Hematopoietic multipotent progenitor cell treated with erythropoietin and hydrocortisone succinate and interleukin-3 and kit ligand, for 17 days (in vitro differentiated cells): ENCODE results near the gene MIDN.

Source experiments
- DNase-seq: peaks from one replicate; pipeline ENCODE4 v3.0.0-alpha.2; 2015; ENCODE audit warnings: low spot score

Gene MIDN

GRCh38 chr19:1283207-1283916, 35.0 kb downstream of the MIDN start:
- no peak for DNase-seq

DNA sequence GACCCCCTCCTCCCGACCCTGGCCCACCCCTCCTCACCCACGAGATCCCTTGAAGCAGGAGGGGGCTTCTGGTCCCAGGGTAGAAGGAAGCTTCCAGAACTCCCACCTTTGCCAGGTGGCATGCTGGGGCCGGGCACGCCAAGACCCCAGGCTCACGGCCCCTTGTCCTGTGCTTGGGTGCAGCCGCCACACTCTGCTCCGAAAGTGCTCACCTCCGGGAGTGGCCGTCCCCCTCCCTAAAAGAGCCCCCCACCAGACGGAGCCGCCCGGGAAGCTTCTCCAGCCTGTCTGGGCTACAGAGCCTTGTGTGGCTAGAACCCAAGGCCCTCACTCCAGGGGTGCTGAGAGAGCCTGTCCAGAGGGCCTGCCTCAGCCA, 35.5 kb downstream of the MIDN start:
- no peak for DNase-seq

DNA sequence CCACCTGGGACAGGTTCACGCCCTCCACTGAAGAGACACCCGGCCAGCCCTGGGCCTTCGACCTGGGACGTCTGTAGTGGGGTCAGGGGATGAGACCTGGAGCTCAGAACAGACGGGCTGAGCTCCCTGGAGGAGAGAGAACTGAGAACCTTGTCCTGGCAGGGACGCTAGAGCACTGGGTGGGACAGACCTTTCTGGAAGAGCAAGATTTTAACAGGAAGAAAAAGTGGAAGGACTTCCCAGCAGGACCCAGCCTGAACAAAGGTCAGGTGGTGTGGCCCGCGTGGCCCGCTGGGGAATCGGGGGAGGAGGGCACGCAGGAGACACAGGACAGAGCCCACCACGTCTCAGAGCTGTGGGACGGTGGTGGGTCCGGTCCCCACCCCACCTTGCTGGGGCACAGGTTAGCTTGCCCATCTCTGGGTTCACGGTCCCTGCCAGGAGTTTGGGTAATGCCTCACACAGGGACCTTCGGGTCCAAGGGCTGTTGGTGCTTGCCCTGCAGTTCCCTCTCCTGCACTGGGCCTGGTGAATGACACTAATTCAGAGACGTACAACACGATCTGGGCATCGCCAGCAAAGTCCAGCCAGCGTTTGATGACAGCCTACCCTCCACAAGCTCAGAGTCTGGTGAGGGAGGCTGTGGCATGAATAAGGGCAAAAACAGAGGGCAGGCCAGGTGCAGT, 36.1 kb downstream of the MIDN start:
- DNase-seq: no peak

DNA sequence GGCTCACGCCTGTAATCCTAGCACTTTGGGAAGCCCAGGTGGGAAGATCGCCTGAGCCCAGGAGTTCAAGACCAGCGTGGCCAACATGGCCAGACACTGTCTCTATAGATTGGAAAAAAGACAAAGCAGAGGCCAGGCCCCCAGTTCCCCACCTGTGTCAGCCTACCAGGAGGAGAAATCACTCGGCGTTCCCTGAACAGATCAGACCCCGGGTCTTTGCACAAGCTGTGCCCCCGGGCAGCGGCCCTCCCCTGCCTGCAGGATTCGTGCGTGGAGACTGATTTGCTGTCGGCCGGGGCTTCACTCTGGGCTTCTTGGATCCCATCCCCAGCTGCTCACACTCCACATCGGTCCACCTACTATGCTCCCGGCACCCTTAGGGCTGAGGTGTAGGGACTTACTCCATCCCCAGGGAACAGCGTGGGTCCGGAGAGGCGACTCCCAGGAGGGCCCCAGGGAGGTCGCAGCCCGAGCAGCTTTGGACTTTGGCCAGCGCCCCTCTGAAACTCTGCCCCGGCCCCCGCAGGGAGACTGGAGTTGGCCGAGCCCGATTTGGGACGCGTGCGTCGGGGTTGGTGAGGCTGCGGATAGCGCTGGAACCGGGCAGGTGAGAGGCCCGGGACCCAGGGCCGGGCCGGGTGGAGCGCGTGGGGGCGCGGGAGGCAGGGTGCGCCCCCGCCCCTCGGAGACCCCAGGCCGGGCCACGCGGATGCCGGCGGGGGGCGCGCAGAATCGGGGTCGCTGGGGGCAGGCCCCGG, 36.8 kb downstream of the MIDN start:
- DNase-seq: no peak

DNA sequence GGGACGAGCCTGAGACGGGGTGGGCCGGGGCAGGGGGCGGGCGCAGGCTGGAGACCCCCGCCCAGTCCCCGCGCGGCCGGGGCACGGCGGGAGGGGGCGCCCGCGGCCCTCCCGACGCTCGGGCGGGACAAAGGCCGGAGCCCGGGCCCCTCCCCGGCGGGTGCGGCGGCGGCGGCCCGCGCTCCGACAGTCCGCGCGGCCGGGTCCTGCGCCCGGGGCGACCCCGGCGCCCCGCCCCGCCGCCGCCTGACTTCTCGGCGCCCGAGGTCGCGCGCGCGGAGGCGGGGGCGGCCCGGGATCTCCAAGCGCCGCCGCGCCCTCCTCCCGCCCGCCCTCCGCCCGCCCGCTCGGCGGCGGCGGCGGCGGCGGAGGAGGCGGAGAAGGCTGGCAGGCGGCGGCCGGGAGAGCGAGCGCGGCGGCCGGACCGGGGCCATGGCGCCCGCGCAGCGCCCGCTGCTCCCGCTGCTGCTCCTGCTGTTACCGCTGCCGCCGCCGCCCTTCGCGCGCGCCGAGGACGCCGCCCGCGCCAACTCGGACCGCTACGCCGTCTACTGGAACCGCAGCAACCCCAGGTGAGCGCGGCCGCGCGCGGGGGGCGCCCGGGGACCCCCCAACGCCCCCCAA, 37.5 kb downstream of the MIDN start, which contains the start of gene EFNA2:
Gene EFNA2 (plus strand): TSS at position 137 of the 624 bp plus-strand sequence. CDS start 296 bp downstream, at position 433.
- DNase-seq: no peak

DNA sequence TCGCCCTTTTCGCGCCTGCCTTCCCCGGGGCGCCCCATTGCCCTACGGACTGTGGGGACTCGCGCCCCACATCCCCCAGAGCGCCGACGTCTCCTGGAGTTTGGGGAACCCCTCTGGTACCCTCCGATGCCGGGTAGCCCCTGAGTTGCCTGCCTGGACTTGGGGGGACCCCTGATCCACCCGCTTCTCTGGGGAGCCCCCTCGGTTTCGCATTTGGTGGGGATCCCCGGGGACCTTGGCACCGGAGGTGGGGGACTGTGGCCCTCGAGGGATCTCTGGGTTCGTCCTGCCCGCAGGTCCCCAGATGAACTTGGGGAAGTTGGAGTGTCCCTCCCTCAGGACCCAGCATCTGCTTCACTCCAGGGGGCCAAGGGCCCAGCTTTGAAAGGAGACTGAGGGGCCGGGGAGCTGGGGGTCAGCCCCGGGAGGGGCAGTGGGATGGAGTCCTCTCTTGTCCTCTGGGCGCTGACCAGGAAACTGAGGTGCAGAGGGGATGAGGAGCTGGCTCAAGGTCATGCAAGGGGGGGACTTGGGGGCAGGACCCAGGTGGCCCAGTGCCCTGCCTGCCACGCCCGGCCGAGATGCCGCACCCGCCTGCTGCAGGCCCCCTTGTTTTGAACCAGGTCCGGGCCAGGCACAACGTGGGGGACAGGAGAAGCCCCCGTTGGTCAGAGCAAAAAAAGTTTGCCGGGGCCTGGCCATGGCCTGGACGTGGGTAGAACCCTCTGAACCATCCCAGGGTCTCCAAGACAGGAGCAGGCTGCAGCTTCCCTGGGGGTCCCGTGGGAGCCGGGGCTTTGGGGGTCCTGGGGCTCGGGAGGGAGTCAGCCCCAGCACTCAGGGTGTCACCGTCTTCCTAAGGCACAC, 38.3 kb downstream of the MIDN start:
- no peak for DNase-seq

DNA sequence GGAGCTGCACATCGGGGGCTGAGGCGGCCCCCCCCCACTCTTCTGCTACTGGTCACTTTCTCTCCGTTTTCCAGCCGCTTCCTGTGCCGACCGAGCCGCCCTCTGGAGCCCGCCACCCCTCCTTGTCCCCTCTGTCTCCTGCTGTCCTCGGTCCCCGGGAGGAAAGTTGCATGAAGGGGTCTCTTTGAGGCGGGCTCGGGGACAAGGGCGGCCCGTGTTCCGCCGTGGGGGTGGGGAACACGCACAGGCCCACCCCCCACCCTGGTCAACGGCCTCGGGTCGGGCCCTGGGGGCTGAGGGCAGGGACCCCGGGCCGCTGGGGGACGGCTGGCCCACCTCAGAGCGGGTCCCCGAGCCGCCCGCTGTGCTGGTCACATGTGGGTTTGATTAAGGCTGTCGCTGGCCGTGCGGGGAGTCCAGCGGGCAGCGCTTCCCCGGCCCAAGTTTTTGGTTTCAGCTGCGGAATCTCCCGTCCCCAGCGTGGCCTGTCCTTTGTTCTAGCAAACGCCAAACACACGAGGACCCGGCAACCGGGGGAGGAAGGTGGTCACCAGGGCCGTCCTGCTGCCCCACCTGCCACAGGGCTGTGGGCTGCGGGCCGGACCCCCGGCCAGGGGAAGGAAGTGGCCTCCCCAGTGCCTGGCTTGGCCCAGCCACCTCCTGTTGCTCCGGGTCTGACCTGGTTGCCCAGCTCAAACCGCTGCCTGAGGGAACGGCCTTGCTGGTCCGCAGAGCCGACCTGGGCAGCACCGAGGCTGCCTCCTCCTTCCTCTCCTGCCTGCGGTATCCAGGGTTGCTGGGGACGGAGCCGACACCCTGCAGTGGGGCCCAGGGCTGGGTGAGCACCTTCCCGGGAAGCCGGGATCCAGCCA, 39.2 kb downstream of the MIDN start:
- no peak for DNase-seq

DNA sequence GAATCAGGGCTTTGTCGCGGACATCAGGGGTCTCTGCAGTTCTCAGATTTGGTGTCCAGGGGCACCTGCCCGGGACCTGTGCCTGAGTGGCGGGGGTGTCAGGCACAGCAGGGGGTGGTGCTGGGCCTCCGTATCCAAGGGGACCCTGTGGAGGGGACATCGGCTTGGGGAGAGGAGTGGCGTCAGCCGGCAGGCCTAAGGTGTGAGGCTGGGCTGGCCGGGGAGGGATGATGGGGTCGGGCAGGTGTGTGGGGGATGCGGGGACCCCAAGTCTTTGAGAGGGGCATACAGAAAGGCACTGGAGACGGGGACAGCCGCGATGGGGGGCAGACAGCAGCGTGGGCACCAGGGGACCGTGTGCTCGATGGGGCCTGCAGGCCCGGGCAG, 39.8 kb downstream of the MIDN start:
- no peak for DNase-seq

GRCh38 chr19:1288833-1289685, 40.7 kb downstream of the MIDN start:
- DNase-seq: no peak

DNA sequence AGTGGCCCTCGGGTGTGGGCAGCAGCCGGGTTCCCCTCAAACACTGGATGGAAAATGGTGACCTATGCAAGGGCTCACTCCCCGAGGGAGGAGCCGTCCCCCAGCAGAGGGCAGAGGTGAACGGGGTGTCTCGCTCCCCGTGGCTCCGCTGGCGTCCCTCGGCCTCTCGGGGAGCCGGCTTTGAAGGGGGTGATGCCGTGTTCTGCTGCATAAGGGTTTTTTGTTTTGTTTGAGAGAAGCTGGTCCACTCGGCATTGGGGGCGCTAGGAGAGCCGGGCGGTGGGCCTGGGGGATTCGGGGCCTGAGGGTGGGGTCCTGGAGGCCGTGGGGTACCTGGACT, 41.3 kb downstream of the MIDN start:
- no peak for DNase-seq

- DNase-seq: no peak
Measured at GRCh38 chr19:1290196-1290702, 41.9 kb downstream of the MIDN start.

- DNase-seq: no peak
Measured at GRCh38 chr19:1290703-1291651, 42.6 kb downstream of the MIDN start.

GRCh38 chr19:1291761-1292418, 43.5 kb downstream of the MIDN start:
- no peak for DNase-seq

GRCh38 chr19:1292419-1293151, 44.2 kb downstream of the MIDN start:
- DNase-seq: no peak

- DNase-seq: no peak
Measured at GRCh38 chr19:1293782-1294604, 45.6 kb downstream of the MIDN start.

DNA sequence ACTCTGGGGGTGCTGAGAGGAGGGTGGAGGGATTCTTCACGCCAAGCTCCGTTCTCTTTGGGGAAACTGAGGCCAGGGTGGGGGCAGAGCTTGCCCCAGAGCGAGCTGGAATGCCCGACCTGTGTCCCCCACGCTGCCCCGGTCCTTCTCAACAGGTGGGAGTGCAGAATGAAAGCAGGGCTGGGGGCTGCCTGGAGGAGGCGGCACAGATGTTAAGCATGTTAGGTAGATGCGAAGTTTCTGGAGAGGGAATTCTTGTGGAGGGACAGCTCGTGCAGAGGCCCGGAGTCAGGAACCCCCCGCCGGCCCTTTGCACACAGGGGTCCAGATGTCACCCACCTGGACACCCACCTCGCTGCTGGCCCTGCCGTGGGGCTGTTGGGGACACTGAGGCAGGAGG, 46.3 kb downstream of the MIDN start:
- DNase-seq: no peak
